SK-N-SH (cell line): ENCODE data around the gene JMJD8.

Experiments
- CTCF ChIP-seq: fragments of 200-600 bp; sonication (generic); IDR thresholded peaks from 2 replicates; pipeline ENCODE4 v1.6.1; 2017; ENCODE audit warnings: antibody characterized with exemption, mild to moderate bottlenecking, moderate library complexity
- EP300 ChIP-seq, 2 experiments: IDR thresholded peaks; 2 replicates each; pipeline versions ENCODE4 v1.4.0 to v1.6.1; 2012; ENCODE audit warnings: borderline replicate concordance in 1 of 2, low read depth in 1 of 2, low read length in 1 of 2
- GABPA ChIP-seq: IDR thresholded peaks from 2 replicates; pipeline ENCODE4 v1.4.0; 2012; ENCODE audit warnings: low read depth, mild to moderate bottlenecking
- NFIC ChIP-seq: IDR thresholded peaks from 2 replicates; pipeline ENCODE4 v1.4.0; 2012; ENCODE audit warnings: borderline replicate concordance
- TAF1 ChIP-seq: IDR thresholded peaks from 2 replicates; pipeline ENCODE4 v1.6.1; 2012; ENCODE audit warnings: low read depth, mild to moderate bottlenecking, low read length, moderate library complexity, borderline replicate concordance

- TF ChIP-seq TAF1 (no peak), CTCF (no peak), EP300 (IDR thresholded peaks at IDR 0.05; ENCODE audit: borderline replicate concordance in 1 of 2, low read depth in 1 of 2, low read length in 1 of 2) (no peak), NFIC (no peak), GABPA (no peak)
These were observed 7.6 kb downstream of the JMJD8 start for GRCh38 chr16:676565-676902.
